GM06990 (cell line): ENCODE results near the gene TARP.

ENCODE experiments used
- DNase-seq: peaks from one replicate; pipeline ENCODE4 v3.0.0-alpha.2; 2011; ENCODE audit not compliant: insufficient read length; ENCODE audit errors: extremely low read depth
- H3K27me3 ChIP-seq: replicated peaks from 2 replicates; pipeline ENCODE4 v1.6.0; 2011; ENCODE audit warnings: low read length; ENCODE audit not compliant: control insufficient read depth, insufficient read depth
- H3K36me3 ChIP-seq: 2 replicates; pipeline ENCODE4 v1.5.1; 2011; ENCODE audit warnings: low read length; ENCODE audit not compliant: control insufficient read depth, insufficient read depth
- H3K4me3 ChIP-seq: replicated peaks from 2 replicates; pipeline ENCODE4 v1.5.1; 2011; ENCODE audit warnings: low read depth, mild to moderate bottlenecking, control low read depth, low read length
- TF ChIP-seq, protein P1 (sequence below): IDR thresholded peaks from 2 replicates; pipeline ENCODE4 v1.5.1; 2011; ENCODE audit warnings: low read length, control low read depth, mild to moderate bottlenecking, inconsistent platforms; ENCODE audit not compliant: insufficient read depth, poor library complexity, severe bottlenecking

The TARP gene

DNA sequence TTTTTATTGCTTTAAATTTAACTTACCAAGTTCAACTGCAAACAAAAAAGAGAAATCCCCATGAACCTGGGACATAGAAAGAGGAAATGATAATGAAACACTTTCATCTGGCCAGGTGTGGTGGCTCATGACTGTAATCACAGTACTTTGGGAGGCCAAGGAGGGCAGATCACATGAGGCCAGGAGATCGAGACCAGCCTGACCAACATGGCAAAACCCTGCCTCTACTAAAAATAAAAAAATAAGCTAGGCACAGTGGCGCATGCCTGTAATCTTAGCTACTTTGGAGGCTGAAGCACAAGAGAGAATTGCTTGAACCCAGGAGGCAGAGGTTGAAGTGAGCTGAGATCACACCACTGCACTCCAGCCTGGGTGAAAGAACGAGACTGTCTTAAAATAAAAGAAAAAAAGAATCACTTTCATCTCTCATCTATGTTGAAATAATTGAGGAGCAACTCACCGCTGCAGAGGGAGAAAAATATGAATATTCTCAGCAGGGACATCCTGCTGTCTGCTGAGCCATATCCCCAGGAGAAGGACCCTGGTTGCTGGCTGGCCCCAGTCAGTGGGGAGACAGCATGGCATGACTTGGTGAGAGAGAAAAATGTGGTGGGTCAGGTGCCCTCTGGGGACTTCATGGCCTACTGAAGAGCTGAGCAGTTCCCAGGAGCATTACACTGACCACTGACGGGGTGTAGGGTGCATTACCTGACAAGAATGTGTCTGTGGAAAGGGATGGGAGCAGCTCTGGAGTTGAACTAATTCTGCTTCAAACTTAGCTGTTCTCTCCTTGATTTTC lies 22.8 kb upstream of the TARP start:
- Histone ChIP-seq H3K4me3 (no peak overlapping the region), H3K27me3 (no peaks in the 10 kb centered on the region)

DNA sequence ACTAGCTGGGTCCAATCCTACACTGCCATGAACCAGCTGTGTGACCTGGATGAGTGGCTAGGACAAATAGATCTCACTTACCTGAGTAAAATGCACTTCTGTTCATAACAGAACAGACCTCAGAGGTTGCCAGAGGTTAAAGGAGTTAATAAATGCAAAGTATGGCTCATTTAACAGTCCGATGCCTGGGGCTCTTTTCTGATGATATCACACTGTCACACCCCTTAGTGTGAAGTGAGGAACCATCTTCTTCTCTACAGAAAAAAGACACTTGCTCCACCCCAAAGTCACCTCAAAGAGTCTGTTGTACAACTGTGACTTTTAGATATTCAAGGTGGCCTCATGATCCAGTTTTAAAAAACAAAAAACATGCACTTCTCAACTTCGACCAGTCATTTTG lies 21.5 kb upstream of the TARP start:
- no peaks in the 10 kb centered on the region for H3K36me3 ChIP-seq
- H3K4me3 ChIP-seq, result no peak overlapping the region
- DNase-seq, result no peak
- TF ChIP-seq, protein P1, sequence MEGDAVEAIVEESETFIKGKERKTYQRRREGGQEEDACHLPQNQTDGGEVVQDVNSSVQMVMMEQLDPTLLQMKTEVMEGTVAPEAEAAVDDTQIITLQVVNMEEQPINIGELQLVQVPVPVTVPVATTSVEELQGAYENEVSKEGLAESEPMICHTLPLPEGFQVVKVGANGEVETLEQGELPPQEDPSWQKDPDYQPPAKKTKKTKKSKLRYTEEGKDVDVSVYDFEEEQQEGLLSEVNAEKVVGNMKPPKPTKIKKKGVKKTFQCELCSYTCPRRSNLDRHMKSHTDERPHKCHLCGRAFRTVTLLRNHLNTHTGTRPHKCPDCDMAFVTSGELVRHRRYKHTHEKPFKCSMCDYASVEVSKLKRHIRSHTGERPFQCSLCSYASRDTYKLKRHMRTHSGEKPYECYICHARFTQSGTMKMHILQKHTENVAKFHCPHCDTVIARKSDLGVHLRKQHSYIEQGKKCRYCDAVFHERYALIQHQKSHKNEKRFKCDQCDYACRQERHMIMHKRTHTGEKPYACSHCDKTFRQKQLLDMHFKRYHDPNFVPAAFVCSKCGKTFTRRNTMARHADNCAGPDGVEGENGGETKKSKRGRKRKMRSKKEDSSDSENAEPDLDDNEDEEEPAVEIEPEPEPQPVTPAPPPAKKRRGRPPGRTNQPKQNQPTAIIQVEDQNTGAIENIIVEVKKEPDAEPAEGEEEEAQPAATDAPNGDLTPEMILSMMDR, result no peak
- no peaks in the 10 kb centered on the region for H3K27me3 ChIP-seq

More for the DNA sequence above, 22.8 kb upstream of the TARP start:
- DNase-seq, result no peak
- TF ChIP-seq, protein P1, result no peak
- no peaks in the 10 kb centered on the region for H3K36me3 ChIP-seq

DNA sequence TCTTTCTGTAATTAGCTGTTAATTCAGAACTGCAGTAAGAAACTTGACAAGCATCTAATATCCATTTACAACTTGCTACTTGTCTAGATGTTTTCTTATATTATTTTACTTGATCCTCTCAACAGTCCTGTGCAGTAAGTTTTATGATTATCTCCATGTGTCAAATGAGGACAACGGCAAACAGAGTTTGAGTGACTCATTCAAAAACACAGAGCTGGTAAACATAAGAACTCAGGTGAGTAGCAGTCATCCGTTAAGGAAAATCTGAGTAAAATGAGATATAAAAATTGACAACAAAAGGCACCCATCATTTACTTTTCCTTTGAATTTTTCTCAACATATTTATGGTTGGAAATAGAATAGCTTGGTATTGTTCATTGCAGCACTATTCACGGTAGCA lies 19.0 kb upstream of the TARP start:
- Histone ChIP-seq H3K36me3 (no peaks in the 10 kb centered on the region), H3K4me3 (no peak overlapping the region), H3K27me3 (no peaks in the 10 kb centered on the region)
- TF ChIP-seq, protein P1, result no peak
- no peak for DNase-seq

DNA sequence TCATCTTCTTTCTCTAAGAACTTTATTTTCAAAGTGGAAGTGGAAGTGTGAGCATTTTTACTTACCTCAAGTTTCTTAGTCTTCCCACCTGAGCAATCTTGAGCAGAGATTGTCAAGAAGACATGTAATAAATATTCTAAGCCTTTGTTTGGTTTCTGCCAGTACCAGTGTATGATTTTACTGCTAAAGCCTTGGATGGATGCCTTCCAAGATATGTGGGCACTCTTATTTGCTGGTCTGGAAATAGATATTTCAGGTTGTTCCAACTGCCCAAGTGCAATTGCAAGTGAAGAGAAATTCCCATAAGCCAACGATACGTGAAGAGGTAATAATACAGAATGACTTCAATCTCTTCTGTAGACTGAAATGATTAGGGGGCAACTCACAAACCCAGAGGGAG lies 18.2 kb upstream of the TARP start:
- Histone ChIP-seq H3K36me3 (no peaks in the 10 kb centered on the region), H3K4me3 (no peak overlapping the region), H3K27me3 (no peaks in the 10 kb centered on the region)
- no peak for DNase-seq
- TF ChIP-seq, protein P1, result no peak

DNA sequence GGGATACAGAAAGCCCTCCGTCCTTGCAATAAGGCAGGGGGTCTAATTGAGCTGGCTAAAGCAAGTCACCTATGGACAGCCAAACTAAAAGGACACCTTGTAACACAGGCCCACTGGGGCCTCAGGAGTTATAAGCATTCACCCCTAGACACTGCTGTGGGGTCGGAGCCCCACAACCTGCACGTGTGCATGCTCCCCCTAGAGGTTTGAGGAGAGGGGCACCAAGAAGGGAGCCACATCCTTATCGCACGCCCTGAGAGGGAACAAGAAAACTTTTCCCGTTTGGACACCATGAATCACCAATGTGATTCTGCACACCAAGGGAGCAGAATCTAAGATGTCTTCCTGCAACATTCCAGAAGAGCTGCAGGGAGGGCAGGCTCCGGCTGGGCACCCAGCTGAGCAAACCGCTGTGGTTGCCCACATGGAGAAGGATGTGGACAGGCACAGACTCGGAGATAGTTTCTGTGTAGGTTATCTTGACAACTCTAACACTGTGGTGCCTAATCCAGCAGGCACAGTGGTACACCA lies 17.7 kb upstream of the TARP start:
- no peaks in the 10 kb centered on the region for H3K36me3 ChIP-seq
- DNase-seq, result no peak

More for the DNA sequence above, 17.7 kb upstream of the TARP start:
- TF ChIP-seq, protein P1, result peak; percentile 18
- Histone ChIP-seq H3K4me3 (no peak overlapping the region), H3K27me3 (no peaks in the 10 kb centered on the region)
